Stomach smooth muscle (tissue), 2 donors: Measurements from ENCODE around the gene UGT1A4.
"Not testable (repeated sequence)": the region's sequence is repeated elsewhere in the genome, so short reads cannot be mapped to it uniquely, and the experiment has no call there.

Source experiments
- H3K27ac ChIP-seq: one replicate; pipeline ENCODE4 v1.7.0; 2013; ENCODE audit warnings: mild to moderate bottlenecking, low read length, inconsistent platforms
- H3K27me3 ChIP-seq, 2 donors: one replicate each; pipeline ENCODE4 v1.7.0; 2013; ENCODE audit warnings: low read length in 2 of 2; ENCODE audit not compliant: insufficient read depth in 2 of 2, control insufficient read depth in 1 of 2
- H3K36me3 ChIP-seq, 2 donors: one replicate each; pipeline ENCODE4 v1.7.0; 2013; ENCODE audit warnings: low read length in 2 of 2; ENCODE audit not compliant: control insufficient read depth in 2 of 2, insufficient read depth in 2 of 2
- H3K4me1 ChIP-seq: one replicate; pipeline ENCODE4 v1.7.0; 2013; ENCODE audit warnings: low read length; ENCODE audit not compliant: control insufficient read depth, insufficient read depth
- H3K4me3 ChIP-seq, 2 donors: one replicate each; pipeline ENCODE4 v1.7.0; 2013; ENCODE audit warnings: low read length in 2 of 2
- H3K9ac ChIP-seq, 2 donors: one replicate each; pipeline ENCODE4 v1.7.0; 2013; ENCODE audit warnings: low read length in 2 of 2, mild to moderate bottlenecking in 1 of 2
- H3K9me3 ChIP-seq, 2 donors: one replicate each; pipeline ENCODE4 v1.7.0; 2013; ENCODE audit warnings: low read length in 2 of 2; ENCODE audit not compliant: control insufficient read depth in 2 of 2
- donor health status: healthy.
- donor health status: Pancreatic carcinoma.

The UGT1A4 gene

DNA sequence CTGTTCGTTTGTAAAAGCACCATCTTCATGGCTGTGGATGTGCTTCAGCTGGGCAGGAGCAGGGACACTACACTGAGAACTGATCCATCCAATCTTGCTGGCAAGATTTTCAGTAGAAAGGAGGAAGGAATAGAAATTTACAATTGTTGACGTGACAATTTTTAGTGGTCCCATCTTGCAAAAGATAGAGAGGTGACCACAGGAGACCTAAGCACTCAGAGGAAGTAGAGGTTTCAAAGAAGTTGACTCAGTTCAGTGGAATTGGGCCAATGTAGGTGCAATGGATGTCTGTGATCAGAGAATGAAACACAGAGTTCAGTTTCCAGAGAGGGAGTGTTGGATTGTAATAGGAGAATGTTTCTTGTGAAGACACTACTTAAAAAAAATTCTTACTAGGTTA lies 4.4 kb upstream of the UGT1A4 start:
- Histone ChIP-seq H3K27ac (no peak overlapping the region), H3K4me3 (no peak overlapping the region), H3K4me1 (no peaks in the 10 kb centered on the region), H3K36me3 (no peaks in the 10 kb centered on the region), H3K9ac (no peak overlapping the region), H3K9me3 (no peaks in the 10 kb centered on the region), H3K27me3 (peaks cover 5 to 11% of the 10 kb centered on the region in 2 donors)

DNA sequence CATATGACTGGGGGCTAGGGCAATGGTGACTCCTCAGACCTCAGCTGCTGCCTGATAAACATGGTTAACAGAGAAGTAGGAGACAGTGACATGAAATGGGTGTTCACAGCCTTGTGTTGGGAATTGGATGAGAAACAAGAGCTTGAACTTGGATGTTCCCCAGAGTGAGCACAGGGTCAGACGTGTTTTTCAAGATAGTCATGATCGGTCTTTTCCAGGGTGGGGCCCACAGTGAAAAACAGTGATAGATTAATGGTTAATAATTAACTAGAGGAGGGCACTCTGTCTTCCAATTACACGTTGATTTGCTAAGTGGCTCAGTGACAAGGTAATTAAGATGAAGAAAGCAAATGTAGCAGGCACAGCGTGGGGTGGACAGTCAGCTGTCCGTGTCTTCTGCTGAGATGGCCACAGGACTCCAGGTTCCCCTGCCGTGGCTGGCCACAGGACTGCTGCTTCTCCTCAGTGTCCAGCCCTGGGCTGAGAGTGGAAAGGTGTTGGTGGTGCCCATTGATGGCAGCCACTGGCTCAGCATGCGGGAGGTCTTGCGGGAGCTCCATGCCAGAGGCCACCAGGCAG lies 10.3 kb downstream of the UGT1A4 start, which contains the start of gene UGT1A3:
Gene UGT1A3 (plus strand): TSS at position 320 of the 579 bp plus-strand sequence. CDS start 85 bp downstream, at position 405.
- no peak within 1 kb of the TSS for H3K4me3 ChIP-seq
- H3K27me3 ChIP-seq = no peaks in the 10 kb centered on the region
- no peak within 1 kb of the TSS for H3K9ac ChIP-seq
- no peaks in the 10 kb centered on the region for H3K4me1 ChIP-seq
- no peak within 1 kb of the TSS for H3K27ac ChIP-seq
- H3K36me3 ChIP-seq = no peaks in the 10 kb centered on the region
- H3K9me3 ChIP-seq = no peaks in the 10 kb centered on the region

DNA sequence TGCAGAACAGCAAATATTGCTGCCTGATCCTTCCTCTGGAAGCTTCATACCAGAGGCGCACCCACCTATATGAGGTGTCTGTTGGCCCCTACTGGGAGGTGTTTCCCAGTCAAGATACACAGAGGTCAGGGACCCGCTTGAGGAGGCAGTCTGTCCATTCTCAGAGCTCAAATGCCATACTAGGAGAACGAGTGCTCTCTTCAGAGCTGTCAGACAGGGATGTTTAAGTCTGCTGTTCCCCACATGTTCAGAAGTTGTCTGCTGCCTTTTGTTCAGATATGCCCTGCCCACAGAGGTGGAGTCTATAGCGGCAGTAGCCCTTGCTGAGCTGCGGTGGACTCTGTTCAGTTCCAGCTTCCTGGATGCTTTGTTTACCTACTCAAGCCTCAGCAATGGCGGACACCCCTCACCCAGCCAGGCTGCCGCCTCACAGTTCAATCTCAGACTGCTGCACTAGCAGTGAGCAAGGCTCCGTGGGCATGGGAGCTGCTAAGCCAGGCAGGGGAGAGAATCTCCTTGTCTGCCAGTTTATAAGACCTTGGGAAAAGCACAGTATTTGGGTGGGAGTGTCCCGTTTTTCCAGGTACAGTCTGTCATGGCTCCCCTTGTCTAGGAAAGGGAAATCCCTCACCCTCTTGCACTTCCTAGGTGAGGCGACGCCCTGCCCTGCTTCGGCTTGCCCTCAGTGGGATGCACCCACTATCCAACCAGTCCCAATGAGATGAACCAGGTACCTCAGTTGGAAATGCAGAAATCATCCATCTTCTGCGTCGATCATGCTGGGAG lies 18.5 kb downstream of the UGT1A4 start:
- not testable (repeated sequence) for H3K27me3 ChIP-seq, H3K27ac ChIP-seq, H3K36me3 ChIP-seq, H3K4me1 ChIP-seq, H3K9me3 ChIP-seq, H3K9ac ChIP-seq, H3K4me3 ChIP-seq

DNA sequence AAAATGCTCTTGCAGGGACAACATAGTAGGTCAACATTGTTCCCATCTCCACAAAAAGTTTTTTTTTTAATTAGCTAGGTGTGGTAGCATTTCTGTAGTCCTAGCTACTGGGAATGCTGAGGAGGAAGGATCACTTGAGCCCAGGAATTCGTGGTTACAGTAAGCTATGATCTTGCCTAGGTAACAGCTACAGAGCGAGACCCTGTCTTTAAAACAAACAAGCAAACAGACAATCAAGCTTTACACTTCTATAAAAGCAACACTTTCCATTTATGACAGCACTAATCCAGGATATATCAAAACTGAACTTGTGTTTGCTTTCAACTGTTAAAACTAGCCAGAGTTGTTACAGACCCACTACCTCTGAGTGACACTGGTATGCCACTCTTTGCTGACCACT lies 22.3 kb downstream of the UGT1A4 start:
- no peaks in the 10 kb centered on the region for H3K27me3 ChIP-seq
- H3K4me3 ChIP-seq = no peak overlapping the region
- no peaks in the 10 kb centered on the region for H3K9me3 ChIP-seq
- no peaks in the 10 kb centered on the region for H3K4me1 ChIP-seq
- H3K36me3 ChIP-seq = no peaks in the 10 kb centered on the region
- H3K9ac ChIP-seq = no peak overlapping the region
- no peak overlapping the region for H3K27ac ChIP-seq

DNA sequence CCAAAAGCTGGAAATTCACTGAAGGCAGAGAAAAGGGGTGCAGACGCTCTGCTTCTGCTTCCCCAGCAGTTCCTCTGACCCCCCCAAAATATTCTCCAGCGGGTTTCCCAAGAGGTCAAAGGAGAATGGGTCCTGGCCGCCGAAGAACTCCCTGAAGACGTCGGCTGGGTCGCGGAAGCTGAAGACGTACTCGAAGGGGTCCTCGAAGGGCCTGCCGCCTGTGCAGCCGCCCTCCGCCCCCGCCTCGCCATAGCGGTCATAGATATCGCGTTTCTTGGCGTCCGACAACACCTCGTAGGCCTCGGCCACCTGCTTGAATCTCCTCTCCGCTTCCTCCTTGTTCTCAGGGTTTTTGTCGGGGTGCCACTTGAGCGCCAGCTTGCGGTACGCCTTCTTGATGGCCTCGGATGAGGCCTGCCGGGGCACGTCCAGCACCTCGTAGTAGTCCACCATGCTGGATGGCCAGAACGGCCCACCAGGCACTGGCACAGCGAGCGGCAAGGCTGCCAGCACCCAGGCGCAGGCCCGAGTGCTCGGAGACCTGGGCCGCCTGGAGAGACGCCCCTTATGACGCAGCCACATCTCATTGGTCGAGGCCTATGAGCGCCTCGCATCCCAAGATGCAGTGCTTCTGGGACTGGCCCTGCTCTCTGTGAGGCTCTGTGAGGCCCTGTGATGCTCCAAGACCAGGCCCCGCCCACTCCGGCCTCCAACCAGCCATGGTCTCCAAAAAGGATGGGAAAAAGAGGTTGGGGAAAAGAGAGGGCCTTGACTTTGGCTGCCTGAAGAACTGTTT lies 25.1 kb downstream of the UGT1A4 start:
- no peak overlapping the region for H3K4me3 ChIP-seq
- no peaks in the 10 kb centered on the region for H3K27me3 ChIP-seq
- H3K4me1 ChIP-seq = no peaks in the 10 kb centered on the region
- no peak overlapping the region for H3K27ac ChIP-seq
- no peaks in the 10 kb centered on the region for H3K36me3 ChIP-seq
- H3K9ac ChIP-seq = no peak overlapping the region
- H3K9me3 ChIP-seq = no peaks in the 10 kb centered on the region

DNA sequence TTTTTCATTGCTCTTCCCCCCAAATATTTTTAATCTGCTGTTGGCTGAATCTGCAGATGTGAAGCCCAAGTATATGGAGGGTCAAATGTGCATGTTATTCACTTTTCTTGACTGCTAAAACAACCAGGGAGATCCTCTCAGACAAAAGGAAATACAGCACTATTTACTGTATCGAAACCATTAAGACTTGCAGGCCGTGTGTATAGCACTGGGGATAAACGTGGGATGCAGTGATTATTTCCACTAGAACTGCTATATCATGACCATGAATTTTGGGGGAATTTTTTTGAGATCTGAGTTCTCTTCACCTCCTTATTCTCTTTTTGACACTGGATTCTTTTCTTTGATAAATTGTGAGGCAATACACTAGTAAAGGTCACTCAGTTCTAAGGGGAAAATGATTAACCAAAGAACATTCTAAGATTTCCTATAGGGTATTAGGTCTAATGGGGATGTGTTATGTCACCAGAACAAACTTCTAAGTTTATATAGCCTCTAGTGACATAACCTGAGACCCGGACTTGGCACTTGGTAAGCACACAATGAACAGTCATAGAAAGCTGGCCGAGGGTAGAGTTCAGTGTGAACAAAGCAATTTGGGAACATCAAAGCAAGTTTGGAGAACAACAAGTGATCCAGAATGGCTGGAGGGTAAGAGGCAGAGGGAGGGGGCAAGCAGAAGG lies 26.7 kb downstream of the UGT1A4 start:
- no peak overlapping the region for H3K9ac ChIP-seq
- no peaks in the 10 kb centered on the region for H3K27me3 ChIP-seq
- H3K9me3 ChIP-seq = no peaks in the 10 kb centered on the region
- no peak overlapping the region for H3K4me3 ChIP-seq
- no peak overlapping the region for H3K27ac ChIP-seq
- H3K4me1 ChIP-seq = no peaks in the 10 kb centered on the region
- no peaks in the 10 kb centered on the region for H3K36me3 ChIP-seq

DNA sequence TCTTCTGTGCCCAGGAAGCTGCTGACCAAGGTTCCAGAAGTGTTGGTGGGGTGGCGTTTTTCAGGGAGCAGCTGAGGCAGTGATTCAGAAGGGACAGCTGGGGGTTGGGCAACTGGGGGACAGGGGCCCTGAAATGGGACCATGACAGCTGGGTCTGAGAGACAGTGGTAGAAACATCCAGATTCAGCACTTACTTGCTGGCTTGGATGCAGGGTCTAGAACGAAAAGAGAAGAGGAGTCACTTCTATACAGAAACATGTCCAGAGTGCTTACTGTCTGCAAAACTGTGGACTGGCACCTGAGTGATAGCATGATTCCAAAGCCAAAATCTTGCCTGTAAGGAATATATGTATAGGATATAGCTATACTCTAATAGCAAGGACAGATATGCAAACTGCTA lies 27.3 kb downstream of the UGT1A4 start:
- H3K27me3 ChIP-seq, H3K9me3 ChIP-seq, H3K27ac ChIP-seq, H3K4me1 ChIP-seq, H3K36me3 ChIP-seq, H3K4me3 ChIP-seq, H3K9ac ChIP-seq: not testable (repeated sequence)

DNA sequence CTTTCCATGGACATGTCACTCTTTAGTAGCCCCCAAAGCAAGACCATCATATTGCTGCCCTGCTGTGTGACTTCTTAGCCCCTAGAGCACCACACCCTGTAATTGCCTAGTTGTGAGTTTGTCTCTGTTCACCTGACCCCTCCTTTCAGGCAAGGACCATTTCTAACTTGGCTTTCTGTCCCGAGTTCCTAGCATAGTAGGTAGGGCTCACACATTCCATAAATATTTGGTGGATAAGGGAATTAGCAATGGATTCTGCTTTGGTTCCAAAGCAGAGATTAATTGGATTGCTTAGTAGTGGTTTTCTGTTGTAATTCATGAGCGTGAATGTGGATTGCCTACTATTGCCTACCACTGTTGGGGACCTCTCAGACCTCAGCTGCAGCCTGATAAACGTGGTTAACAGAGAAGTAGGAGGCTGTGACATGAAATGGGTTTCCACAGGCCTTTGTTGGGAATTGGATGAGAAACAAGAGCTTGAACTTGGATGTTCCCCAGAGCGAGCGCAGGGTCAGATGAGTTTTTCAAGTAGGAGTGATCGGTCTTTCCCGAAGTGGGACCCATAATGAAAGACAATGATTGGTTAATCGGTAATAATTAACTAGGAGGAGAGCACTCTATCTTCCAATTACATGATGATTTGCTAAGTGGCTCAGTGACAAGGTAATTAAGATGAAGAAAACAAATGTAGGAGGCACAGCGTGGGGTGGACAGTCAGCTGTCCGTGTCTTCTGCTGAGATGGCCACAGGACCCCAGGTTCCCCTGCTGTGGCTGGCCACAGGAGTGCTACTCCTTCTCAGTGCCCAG lies 28.1 kb downstream of the UGT1A4 start:
- H3K9me3 ChIP-seq = no peaks in the 10 kb centered on the region
- H3K36me3 ChIP-seq = no peaks in the 10 kb centered on the region
- no peaks in the 10 kb centered on the region for H3K4me1 ChIP-seq
- H3K4me3 ChIP-seq = no peak overlapping the region
- no peak overlapping the region for H3K9ac ChIP-seq
- no peaks in the 10 kb centered on the region for H3K27me3 ChIP-seq
- no peak overlapping the region for H3K27ac ChIP-seq

DNA sequence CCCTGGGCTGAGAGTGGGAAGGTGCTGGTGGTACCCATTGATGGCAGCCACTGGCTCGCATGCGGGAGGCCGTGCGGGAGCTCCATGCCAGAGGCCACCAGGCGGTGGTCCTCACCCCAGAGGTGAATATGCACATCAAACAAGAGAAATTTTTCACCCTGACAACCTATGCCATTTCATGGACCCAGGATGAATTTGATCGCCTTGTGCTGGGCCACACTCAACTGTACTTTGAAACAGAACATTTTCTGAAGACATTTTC lies 28.7 kb downstream of the UGT1A4 start:
- H3K27me3 ChIP-seq = no peaks in the 10 kb centered on the region

DNA sequence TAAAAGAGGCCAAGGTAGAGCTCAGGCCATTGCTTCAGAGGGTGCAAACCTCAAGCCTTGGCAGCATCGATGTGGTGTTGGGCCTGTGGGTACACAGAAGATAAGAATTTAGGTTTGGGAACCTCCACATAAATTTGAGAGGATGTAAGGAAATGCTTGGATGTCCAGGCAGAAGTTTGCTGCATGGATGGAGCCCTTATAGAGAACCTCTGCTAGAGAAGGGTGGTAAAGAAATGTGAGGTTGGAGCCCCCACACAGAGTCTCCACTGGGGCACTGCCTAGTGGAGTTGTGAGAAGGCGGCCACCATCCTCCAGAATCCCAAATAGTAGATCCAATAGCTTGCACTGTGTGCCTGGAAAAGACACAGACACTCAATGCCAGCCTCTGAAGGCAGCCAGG lies 32.2 kb downstream of the UGT1A4 start:
- not testable (repeated sequence) for H3K27me3 ChIP-seq, H3K4me1 ChIP-seq, H3K27ac ChIP-seq, H3K36me3 ChIP-seq, H3K4me3 ChIP-seq, H3K9ac ChIP-seq, H3K9me3 ChIP-seq

More for the DNA sequence above, 28.7 kb downstream of the UGT1A4 start:
- Histone ChIP-seq H3K4me1 (no peaks in the 10 kb centered on the region), H3K4me3 (no peak overlapping the region), H3K36me3 (no peaks in the 10 kb centered on the region), H3K27ac (no peak overlapping the region), H3K9ac (no peak overlapping the region), H3K9me3 (no peaks in the 10 kb centered on the region)
